PC-9 (cell line): ENCODE measurements around the gene AOC3. TPM values are rescaled to one million over a fixed set of nuclear protein-coding genes. Genes with fewer than 3 reads are reported as not detected.

Experiments
- BruUV-seq: library from RNA; stranded (reverse); fragments of 400-500 nt; replicated peaks from 2 replicates; lab custom pipeline; 2021; lab: Mats Ljungman, UMichigan
- CTCF ChIA-PET: fragments of 300-600 bp; sonication (Branson Sonifier 250); formaldehyde crosslinking; loops from one replicate; lab custom pipeline; 2022; ENCODE audit warnings: antibody characterized with exemption; lab: Charles Lee
- POLR2A ChIA-PET: fragments of 300-600 bp; sonication (Branson Sonifier 250); formaldehyde crosslinking; loops from one replicate; lab custom pipeline; 2022; ENCODE audit warnings: antibody characterized with exemption; ENCODE audit not compliant: unreplicated experiment; lab: Charles Lee
- DNase-seq, 2 experiments: peaks; one replicate each; pipeline versions ENCODE4 v3.0.0 to v3.0.0-alpha.2; 2015 to 2022; ENCODE audit warnings: mixed read lengths in 1 of 2
- H2AFZ ChIP-seq: fragments of 200-600 bp; sonication (generic); 2 replicates; pipeline ENCODE4 v1.8.1; 2017; ENCODE audit warnings: antibody characterized with exemption
- H3F3A ChIP-seq: fragments of 200-600 bp; sonication (generic); 2 replicates; pipeline ENCODE4 v1.8.1; 2017; ENCODE audit warnings: antibody characterized with exemption, mild to moderate bottlenecking, low read depth; ENCODE audit not compliant: insufficient read depth
- H3K27ac ChIP-seq: fragments of 200-600 bp; sonication (generic); 2 replicates; pipeline ENCODE4 v1.6.1; 2016; ENCODE audit warnings: mixed run types
- H3K27me3 ChIP-seq: fragments of 200-600 bp; sonication (generic); 2 replicates; pipeline ENCODE4 v1.6.1; 2016; ENCODE audit warnings: low read depth, mixed run types; ENCODE audit not compliant: insufficient read depth
- H3K36me3 ChIP-seq: fragments of 200-600 bp; sonication (generic); 2 replicates; pipeline ENCODE4 v1.6.1; 2016; ENCODE audit warnings: low read depth, mixed run types
- H3K4me1 ChIP-seq: fragments of 200-600 bp; sonication (generic); replicated peaks from 2 replicates; pipeline ENCODE4 v1.6.1; 2016; ENCODE audit warnings: mixed run types; ENCODE audit not compliant: insufficient read depth
- H3K4me2 ChIP-seq: fragments of 200-600 bp; sonication (generic); 2 replicates; pipeline ENCODE4 v1.6.1; 2017; ENCODE audit warnings: mixed run types
- H3K4me3 ChIP-seq: fragments of 200-600 bp; sonication (generic); 2 replicates; pipeline ENCODE4 v1.6.1; 2016; ENCODE audit warnings: mixed run types
- H3K79me2 ChIP-seq: fragments of 200-600 bp; sonication (generic); 2 replicates; pipeline ENCODE4 v1.6.1; 2017; ENCODE audit warnings: low read depth, mixed run types
- H3K9me2 ChIP-seq: fragments of 200-600 bp; sonication (generic); 2 replicates; pipeline ENCODE4 v1.8.1; 2017; ENCODE audit warnings: mild to moderate bottlenecking; ENCODE audit not compliant: insufficient read depth
- H3K9me3 ChIP-seq: fragments of 200-600 bp; sonication (generic); 2 replicates; pipeline ENCODE4 v1.8.1; 2016; ENCODE audit warnings: low read depth; ENCODE audit not compliant: insufficient read depth
- H4K20me1 ChIP-seq: fragments of 200-600 bp; sonication (generic); 2 replicates; pipeline ENCODE4 v1.8.1; 2017; ENCODE audit not compliant: insufficient read depth
- EZH2 ChIP-seq: fragments of 200-600 bp; sonication (generic); IDR thresholded peaks from 2 replicates; pipeline ENCODE4 v1.8.0; 2017; ENCODE audit warnings: antibody characterized with exemption, low read depth
- intact Hi-C: fragments of 100-400 bp; cut with micrococcal nuclease; formaldehyde crosslinking; loops from one replicate; pipeline ENCODE4 v1.10.0; 2022; ENCODE audit not compliant: unreplicated experiment
- total RNA-seq: library from RNA; stranded (reverse); gene quantifications from 2 replicates; pipeline ENCODE4 v1.2.3, GENCODE V29; 2021
- TF ChIP-seq, protein P1 (sequence below): fragments of 200-600 bp; sonication (generic); conservative IDR thresholded peaks from 2 replicates; pipeline ENCODE4 v1.6.1; 2017; ENCODE audit warnings: mixed run types, antibody characterized with exemption, mild to moderate bottlenecking, moderate library complexity

Gene AOC3
- total RNA-seq, 1 experiment from 2014 or later = 0.98 TPM

DNA sequence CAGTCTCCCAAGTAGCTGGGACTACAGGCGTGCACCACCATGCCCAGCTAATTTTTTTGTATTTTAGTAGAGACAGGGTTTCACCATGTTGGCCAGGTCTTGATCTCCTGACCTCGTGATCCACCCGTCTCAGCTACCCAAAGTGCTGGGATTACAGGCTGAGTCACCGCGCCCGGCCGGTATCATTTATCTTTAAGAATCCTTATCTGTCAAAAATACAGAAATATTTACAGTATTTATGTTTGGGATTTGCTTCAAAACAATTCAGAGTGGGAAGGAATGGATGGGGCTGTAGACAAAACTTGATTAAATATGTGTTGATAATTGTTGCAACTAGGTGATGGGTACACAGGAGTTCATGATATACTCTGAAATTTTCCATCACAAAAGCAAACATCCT is 29.8 kb upstream of the AOC3 start:
- Histone ChIP-seq H2AFZ (no peak overlapping the region), H3K27me3 (no peaks in the 10 kb centered on the region), H3K4me2 (no peak overlapping the region), H3K36me3 (peaks cover 27% of the 10 kb centered on the region), H4K20me1 (no peaks in the 10 kb centered on the region), H3F3A (peaks cover 10% of the 10 kb centered on the region), H3K4me3 (no peak overlapping the region), H3K9me3 (no peaks in the 10 kb centered on the region), H3K79me2 (peaks cover 16% of the 10 kb centered on the region), H3K4me1 (peaks cover 10% of the 10 kb centered on the region), H3K9me2 (no peaks in the 10 kb centered on the region), H3K27ac (no peak overlapping the region)
- ChIA-PET POLR2A (no interaction called here), CTCF (no interaction called here)
- intact Hi-C loops = loop anchor here (5.0 kb wide), 2 partner anchors 99 to 244 kb away; partner anchors contain the start of gene PSMC3IP
- DNase-seq = no peak
- TF ChIP-seq, protein P1, sequence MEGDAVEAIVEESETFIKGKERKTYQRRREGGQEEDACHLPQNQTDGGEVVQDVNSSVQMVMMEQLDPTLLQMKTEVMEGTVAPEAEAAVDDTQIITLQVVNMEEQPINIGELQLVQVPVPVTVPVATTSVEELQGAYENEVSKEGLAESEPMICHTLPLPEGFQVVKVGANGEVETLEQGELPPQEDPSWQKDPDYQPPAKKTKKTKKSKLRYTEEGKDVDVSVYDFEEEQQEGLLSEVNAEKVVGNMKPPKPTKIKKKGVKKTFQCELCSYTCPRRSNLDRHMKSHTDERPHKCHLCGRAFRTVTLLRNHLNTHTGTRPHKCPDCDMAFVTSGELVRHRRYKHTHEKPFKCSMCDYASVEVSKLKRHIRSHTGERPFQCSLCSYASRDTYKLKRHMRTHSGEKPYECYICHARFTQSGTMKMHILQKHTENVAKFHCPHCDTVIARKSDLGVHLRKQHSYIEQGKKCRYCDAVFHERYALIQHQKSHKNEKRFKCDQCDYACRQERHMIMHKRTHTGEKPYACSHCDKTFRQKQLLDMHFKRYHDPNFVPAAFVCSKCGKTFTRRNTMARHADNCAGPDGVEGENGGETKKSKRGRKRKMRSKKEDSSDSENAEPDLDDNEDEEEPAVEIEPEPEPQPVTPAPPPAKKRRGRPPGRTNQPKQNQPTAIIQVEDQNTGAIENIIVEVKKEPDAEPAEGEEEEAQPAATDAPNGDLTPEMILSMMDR = no peak
- no peak for TF ChIP-seq EZH2
- no TSS peak for BruUV-seq

DNA sequence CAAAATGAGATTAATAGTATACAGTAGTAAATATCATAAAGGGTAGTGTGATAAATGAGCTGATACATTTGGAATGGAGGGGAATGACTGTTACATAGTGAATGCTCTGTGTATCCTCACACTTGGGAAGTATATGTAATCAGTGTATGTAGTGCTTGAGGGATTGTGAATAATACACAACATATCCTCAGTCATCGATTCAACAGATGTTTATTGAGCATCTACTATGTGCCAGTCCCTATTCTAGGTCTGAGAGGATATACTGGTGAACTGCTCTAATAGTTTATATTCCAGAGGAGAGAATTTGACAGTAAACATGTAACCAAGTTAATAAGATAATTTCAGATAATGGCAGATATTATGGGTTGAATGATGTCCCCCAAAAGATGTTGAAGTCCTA is 23.5 kb upstream of the AOC3 start:
- Histone ChIP-seq H4K20me1 (no peaks in the 10 kb centered on the region), H3K36me3 (no peaks in the 10 kb centered on the region), H3K27me3 (0 out of 2 replicates have a peak, but pooled peaks cover 4% of the 10 kb centered on the region), H3K9me3 (no peaks in the 10 kb centered on the region), H3K79me2 (peaks cover 21% of the 10 kb centered on the region), H2AFZ (no peak overlapping the region), H3K27ac (no peak overlapping the region), H3K4me1 (peaks cover 17% of the 10 kb centered on the region), H3K4me3 (no peak overlapping the region), H3K4me2 (no peak overlapping the region), H3K9me2 (no peaks in the 10 kb centered on the region), H3F3A (no peaks in the 10 kb centered on the region)
- POLR2A ChIA-PET = no interaction called here
- intact Hi-C loops = no loop called here
- CTCF ChIA-PET = no interaction called here
- TF ChIP-seq, protein P1 = no peak
- no peak for TF ChIP-seq EZH2
- DNase-seq = no peak
- no TSS peak for BruUV-seq

DNA sequence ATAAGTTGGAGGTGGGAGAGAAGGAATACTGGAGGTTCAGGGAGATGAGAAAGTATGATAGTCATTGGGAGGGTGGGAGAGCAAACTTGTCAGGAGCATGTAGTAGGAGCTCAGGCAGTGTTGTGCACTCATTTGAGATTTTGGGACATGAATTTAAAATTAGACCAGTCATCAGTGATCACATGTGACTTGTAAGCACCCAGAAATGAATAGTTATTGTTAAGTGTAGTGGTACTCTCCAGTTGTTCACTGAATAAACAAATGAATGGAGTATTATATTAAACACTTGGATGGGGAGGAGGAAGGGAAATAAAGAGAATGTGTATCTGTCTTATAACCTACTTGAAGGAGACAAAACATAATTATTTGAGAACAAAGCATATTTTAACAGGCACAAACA is 20.0 kb upstream of the AOC3 start:
- CTCF ChIA-PET = no interaction called here

More for the DNA sequence above, 20.0 kb upstream of the AOC3 start:
- H3K9me2 ChIP-seq = no peaks in the 10 kb centered on the region
- peaks cover 33% of the 10 kb centered on the region for H3K79me2 ChIP-seq
- H3F3A ChIP-seq = peaks cover 7% of the 10 kb centered on the region; the same call in 1 of the 2 replicates
- H3K27me3 ChIP-seq = 0 out of 2 replicates have a peak, but pooled peaks cover 4% of the 10 kb centered on the region
- DNase-seq = no peak
- 0 out of 2 replicates have a peak, but pooled peaks cover 3% of the 10 kb centered on the region for H3K36me3 ChIP-seq
- intact Hi-C loops = loop anchor here (5.0 kb wide), 1 partner anchor 651 kb away; the partner anchor contains the start of gene DHX8
- no peak overlapping the region for H3K27ac ChIP-seq
- TF ChIP-seq, protein P1 = no peak
- no peak for TF ChIP-seq EZH2
- POLR2A ChIA-PET = no interaction called here
- no TSS peak for BruUV-seq
- no peaks in the 10 kb centered on the region for H3K9me3 ChIP-seq
- H4K20me1 ChIP-seq = no peaks in the 10 kb centered on the region
- H3K4me3 ChIP-seq = no peak overlapping the region
- H3K4me2 ChIP-seq = no peak overlapping the region
- H3K4me1 ChIP-seq = peaks cover 16% of the 10 kb centered on the region
- no peak overlapping the region for H2AFZ ChIP-seq
